Measurements from ENCODE around the gene PLPP1. TPM values are rescaled to one million over a fixed set of nuclear protein-coding genes. Genes with fewer than 3 reads are reported as not detected.

Gene PLPP1
- total and polyA plus RNA-seq, 2 of the 8 experiments (the other 6 are each of a cell fraction or from before 2014, with no cell fraction given) = 43.7 to 91.3 TPM

DNA sequence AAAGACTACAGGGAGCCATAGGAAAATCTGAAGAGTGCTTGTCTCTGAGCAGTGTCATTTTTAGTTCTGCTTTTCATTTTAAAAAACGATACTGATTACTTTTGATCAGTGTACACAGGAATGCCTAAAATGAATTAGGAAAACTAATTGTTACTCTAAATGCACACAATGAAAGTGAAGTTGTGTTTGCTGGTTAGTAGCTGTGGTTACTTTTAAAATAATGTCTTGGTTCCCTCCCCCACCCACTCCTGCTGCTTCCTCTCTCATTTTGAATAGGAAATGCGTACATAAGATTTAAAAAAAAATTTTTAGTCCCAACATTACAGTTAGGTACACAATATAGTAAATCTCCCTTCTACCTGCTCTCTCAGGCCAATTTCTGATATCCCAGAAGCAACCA is 47.5 kb upstream of the PLPP1 start (continued):
- TF ChIP-seq, protein P1, sequence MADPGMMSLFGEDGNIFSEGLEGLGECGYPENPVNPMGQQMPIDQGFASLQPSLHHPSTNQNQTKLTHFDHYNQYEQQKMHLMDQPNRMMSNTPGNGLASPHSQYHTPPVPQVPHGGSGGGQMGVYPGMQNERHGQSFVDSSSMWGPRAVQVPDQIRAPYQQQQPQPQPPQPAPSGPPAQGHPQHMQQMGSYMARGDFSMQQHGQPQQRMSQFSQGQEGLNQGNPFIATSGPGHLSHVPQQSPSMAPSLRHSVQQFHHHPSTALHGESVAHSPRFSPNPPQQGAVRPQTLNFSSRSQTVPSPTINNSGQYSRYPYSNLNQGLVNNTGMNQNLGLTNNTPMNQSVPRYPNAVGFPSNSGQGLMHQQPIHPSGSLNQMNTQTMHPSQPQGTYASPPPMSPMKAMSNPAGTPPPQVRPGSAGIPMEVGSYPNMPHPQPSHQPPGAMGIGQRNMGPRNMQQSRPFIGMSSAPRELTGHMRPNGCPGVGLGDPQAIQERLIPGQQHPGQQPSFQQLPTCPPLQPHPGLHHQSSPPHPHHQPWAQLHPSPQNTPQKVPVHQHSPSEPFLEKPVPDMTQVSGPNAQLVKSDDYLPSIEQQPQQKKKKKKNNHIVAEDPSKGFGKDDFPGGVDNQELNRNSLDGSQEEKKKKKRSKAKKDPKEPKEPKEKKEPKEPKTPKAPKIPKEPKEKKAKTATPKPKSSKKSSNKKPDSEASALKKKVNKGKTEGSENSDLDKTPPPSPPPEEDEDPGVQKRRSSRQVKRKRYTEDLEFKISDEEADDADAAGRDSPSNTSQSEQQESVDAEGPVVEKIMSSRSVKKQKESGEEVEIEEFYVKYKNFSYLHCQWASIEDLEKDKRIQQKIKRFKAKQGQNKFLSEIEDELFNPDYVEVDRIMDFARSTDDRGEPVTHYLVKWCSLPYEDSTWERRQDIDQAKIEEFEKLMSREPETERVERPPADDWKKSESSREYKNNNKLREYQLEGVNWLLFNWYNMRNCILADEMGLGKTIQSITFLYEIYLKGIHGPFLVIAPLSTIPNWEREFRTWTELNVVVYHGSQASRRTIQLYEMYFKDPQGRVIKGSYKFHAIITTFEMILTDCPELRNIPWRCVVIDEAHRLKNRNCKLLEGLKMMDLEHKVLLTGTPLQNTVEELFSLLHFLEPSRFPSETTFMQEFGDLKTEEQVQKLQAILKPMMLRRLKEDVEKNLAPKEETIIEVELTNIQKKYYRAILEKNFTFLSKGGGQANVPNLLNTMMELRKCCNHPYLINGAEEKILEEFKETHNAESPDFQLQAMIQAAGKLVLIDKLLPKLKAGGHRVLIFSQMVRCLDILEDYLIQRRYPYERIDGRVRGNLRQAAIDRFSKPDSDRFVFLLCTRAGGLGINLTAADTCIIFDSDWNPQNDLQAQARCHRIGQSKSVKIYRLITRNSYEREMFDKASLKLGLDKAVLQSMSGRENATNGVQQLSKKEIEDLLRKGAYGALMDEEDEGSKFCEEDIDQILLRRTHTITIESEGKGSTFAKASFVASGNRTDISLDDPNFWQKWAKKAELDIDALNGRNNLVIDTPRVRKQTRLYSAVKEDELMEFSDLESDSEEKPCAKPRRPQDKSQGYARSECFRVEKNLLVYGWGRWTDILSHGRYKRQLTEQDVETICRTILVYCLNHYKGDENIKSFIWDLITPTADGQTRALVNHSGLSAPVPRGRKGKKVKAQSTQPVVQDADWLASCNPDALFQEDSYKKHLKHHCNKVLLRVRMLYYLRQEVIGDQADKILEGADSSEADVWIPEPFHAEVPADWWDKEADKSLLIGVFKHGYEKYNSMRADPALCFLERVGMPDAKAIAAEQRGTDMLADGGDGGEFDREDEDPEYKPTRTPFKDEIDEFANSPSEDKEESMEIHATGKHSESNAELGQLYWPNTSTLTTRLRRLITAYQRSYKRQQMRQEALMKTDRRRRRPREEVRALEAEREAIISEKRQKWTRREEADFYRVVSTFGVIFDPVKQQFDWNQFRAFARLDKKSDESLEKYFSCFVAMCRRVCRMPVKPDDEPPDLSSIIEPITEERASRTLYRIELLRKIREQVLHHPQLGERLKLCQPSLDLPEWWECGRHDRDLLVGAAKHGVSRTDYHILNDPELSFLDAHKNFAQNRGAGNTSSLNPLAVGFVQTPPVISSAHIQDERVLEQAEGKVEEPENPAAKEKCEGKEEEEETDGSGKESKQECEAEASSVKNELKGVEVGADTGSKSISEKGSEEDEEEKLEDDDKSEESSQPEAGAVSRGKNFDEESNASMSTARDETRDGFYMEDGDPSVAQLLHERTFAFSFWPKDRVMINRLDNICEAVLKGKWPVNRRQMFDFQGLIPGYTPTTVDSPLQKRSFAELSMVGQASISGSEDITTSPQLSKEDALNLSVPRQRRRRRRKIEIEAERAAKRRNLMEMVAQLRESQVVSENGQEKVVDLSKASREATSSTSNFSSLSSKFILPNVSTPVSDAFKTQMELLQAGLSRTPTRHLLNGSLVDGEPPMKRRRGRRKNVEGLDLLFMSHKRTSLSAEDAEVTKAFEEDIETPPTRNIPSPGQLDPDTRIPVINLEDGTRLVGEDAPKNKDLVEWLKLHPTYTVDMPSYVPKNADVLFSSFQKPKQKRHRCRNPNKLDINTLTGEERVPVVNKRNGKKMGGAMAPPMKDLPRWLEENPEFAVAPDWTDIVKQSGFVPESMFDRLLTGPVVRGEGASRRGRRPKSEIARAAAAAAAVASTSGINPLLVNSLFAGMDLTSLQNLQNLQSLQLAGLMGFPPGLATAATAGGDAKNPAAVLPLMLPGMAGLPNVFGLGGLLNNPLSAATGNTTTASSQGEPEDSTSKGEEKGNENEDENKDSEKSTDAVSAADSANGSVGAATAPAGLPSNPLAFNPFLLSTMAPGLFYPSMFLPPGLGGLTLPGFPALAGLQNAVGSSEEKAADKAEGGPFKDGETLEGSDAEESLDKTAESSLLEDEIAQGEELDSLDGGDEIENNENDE (IDR thresholded peaks at IDR 0.05; ENCODE audit: insufficient replicate concordance, low read length) = no peak

Measured in H1 (cell line).